Hepatocyte (in vitro differentiated cells): ENCODE measurements around the gene TRMT1L. TPM values are rescaled to one million over a fixed set of nuclear protein-coding genes. Genes with fewer than 3 reads are reported as not detected.

Experiments used
- DNase-seq: peaks from one replicate; pipeline ENCODE4 v3.0.0-alpha.2; 2016; ENCODE audit warnings: low spot score
- H2AFZ ChIP-seq: fragments of 200-600 bp; sonication (generic); 2 replicates; pipeline ENCODE4 v1.6.0; 2016; ENCODE audit warnings: antibody characterized with exemption, mild to moderate bottlenecking
- H3K27ac ChIP-seq: fragments of 200-600 bp; sonication (generic); 2 replicates; pipeline ENCODE4 v1.5.1; 2016; ENCODE audit warnings: mild to moderate bottlenecking
- H3K27me3 ChIP-seq: fragments of 200-600 bp; sonication (generic); 2 replicates; pipeline ENCODE4 v1.6.1; 2016
- H3K36me3 ChIP-seq: fragments of 200-600 bp; sonication (generic); replicated peaks from 2 replicates; pipeline ENCODE4 v1.5.1; 2016; ENCODE audit warnings: low read depth; ENCODE audit not compliant: insufficient read depth
- H3K4me1 ChIP-seq: fragments of 200-600 bp; sonication (generic); 2 replicates; pipeline ENCODE4 v1.5.1; 2016; ENCODE audit warnings: mild to moderate bottlenecking, moderate library complexity; ENCODE audit not compliant: insufficient read depth
- H3K4me2 ChIP-seq: fragments of 200-600 bp; sonication (generic); 2 replicates; pipeline ENCODE4 v1.6.0; 2016
- H3K4me3 ChIP-seq: fragments of 200-600 bp; sonication (generic); 2 replicates; pipeline ENCODE4 v1.5.1; 2016; ENCODE audit warnings: mild to moderate bottlenecking
- H3K79me2 ChIP-seq: fragments of 200-600 bp; sonication (generic); 2 replicates; pipeline ENCODE4 v1.6.0; 2017; ENCODE audit warnings: mild to moderate bottlenecking
- H3K9me2 ChIP-seq: fragments of 200-600 bp; sonication (generic); replicated peaks from 2 replicates; pipeline ENCODE4 v1.6.0; 2017; ENCODE audit warnings: mild to moderate bottlenecking; ENCODE audit not compliant: insufficient read depth
- H3K9me3 ChIP-seq: fragments of 200-600 bp; sonication (generic); 2 replicates; pipeline ENCODE4 v1.5.1; 2016; ENCODE audit warnings: low read depth, mild to moderate bottlenecking
- H4K20me1 ChIP-seq: fragments of 200-600 bp; sonication (generic); 2 replicates; pipeline ENCODE4 v1.6.0; 2016; ENCODE audit warnings: mild to moderate bottlenecking; ENCODE audit not compliant: insufficient read depth, poor library complexity, severe bottlenecking
- EZH2 ChIP-seq: fragments of 200-600 bp; sonication (generic); IDR thresholded peaks from 2 replicates; pipeline ENCODE4 v1.6.1; 2016; ENCODE audit warnings: antibody characterized with exemption, mild to moderate bottlenecking, borderline replicate concordance
- EZH2phosphoT487 ChIP-seq: fragments of 200-600 bp; sonication (generic); IDR thresholded peaks from one replicate; pipeline ENCODE4 v1.6.1; 2018; ENCODE audit warnings: antibody characterized with exemption, mild to moderate bottlenecking, low read depth, moderate library complexity; ENCODE audit not compliant: unreplicated experiment, severe bottlenecking
- WGBS: methylation state at CpG from one replicate; pipeline ENCODE4 v1.1.6; 2016; ENCODE audit warnings: low lambda C conversion rate; ENCODE audit errors: missing lambda C conversion rate; 5-methylcytosine and 5-hydroxymethylcytosine counted together
- polyA plus RNA-seq: library from polyadenylated mRNA; unstranded; fragments of >200 nt; fragmentation: Nextera tagmentation; extraction: Ambion mirVana; gene quantifications from 2 replicates; pipeline ENCODE4 v1.2.1, GENCODE V29; 2016
- total RNA-seq: library from RNA; depleted of rRNA; stranded (reverse); fragments of >200 nt; gene quantifications from 2 replicates; pipeline ENCODE4 v1.2.3, GENCODE V29; 2014
- TF ChIP-seq, protein P1 (sequence below): fragments of 200-600 bp; sonication (generic); IDR thresholded peaks from 2 replicates; pipeline ENCODE4 v1.5.1; 2016; ENCODE audit warnings: antibody characterized with exemption, mild to moderate bottlenecking; ENCODE audit not compliant: poor library complexity

TRMT1L gene
- total and polyA plus RNA-seq, 2 experiments from 2014 or later: 12.3 to 23.1 TPM

DNA sequence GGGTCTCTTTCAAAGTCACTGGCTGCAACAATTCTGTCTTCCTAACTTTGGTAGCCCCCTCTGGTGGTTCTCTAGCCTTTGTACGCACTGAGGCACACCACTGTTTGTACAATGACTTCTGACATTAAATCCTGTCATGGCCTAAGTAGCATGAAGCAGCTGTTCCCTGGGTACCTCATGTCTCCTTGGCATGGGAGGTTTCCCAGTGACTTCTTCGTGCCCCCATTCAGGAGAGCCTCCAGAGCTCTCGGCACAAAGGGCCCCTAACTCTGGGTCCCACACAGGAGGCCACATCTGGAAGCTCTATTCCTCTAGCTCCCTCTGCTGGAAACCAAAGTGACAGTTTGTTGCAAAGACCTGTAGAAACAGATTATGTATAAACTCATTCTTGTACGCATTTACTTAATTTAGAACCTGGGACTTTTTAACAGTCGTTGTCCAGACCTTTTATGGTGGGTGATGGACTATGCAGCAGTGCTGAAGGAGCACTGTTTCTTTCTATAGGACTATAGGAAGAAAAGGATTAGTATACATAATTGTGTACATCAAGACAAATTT is 13.6 kb upstream of the TRMT1L start:
- Histone ChIP-seq H3K9me2 (no peaks in the 10 kb centered on the region), H3K79me2 (no peaks in the 10 kb centered on the region), H2AFZ (no peak overlapping the region), H3K4me2 (no peak overlapping the region), H3K27me3 (no peaks in the 10 kb centered on the region), H3K9me3 (no peaks in the 10 kb centered on the region), H3K4me1 (no peaks in the 10 kb centered on the region), H4K20me1 (no peaks in the 10 kb centered on the region), H3K4me3 (no peak overlapping the region), H3K27ac (no peak overlapping the region), H3K36me3 (no peaks in the 10 kb centered on the region)
- TF ChIP-seq EZH2phosphoT487 (no peak), EZH2 (no peak)
- TF ChIP-seq, protein P1, sequence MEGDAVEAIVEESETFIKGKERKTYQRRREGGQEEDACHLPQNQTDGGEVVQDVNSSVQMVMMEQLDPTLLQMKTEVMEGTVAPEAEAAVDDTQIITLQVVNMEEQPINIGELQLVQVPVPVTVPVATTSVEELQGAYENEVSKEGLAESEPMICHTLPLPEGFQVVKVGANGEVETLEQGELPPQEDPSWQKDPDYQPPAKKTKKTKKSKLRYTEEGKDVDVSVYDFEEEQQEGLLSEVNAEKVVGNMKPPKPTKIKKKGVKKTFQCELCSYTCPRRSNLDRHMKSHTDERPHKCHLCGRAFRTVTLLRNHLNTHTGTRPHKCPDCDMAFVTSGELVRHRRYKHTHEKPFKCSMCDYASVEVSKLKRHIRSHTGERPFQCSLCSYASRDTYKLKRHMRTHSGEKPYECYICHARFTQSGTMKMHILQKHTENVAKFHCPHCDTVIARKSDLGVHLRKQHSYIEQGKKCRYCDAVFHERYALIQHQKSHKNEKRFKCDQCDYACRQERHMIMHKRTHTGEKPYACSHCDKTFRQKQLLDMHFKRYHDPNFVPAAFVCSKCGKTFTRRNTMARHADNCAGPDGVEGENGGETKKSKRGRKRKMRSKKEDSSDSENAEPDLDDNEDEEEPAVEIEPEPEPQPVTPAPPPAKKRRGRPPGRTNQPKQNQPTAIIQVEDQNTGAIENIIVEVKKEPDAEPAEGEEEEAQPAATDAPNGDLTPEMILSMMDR: peak; percentile 75
- 19% methylated on average over 5 of the region's 5 CpGs for WGBS
- DNase-seq: peak; percentile 79

DNA sequence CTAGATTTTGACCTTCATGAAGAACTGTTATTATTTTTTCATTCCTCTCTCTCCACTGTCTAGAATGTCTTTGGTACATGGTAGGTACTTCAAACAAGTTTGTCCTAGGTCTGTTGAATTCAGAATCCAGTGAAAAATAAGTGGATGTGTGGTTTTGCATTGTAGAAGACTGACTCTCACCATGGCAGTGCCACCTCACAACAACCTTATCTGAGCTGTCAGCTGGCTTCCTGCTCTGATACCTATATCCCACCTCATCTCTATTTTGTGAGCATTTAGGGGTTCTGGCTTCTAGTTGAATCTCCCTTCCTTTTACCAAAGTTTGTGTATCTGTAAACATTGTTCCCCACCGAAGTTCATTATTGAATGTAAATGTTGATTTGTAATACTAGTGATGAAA is 9.4 kb upstream of the TRMT1L start:
- Histone ChIP-seq H2AFZ (no peak overlapping the region), H3K9me2 (no peaks in the 10 kb centered on the region), H3K4me1 (no peaks in the 10 kb centered on the region), H3K36me3 (no peaks in the 10 kb centered on the region), H3K4me2 (no peak overlapping the region), H3K79me2 (no peaks in the 10 kb centered on the region), H3K27ac (no peak overlapping the region), H4K20me1 (no peaks in the 10 kb centered on the region), H3K9me3 (no peaks in the 10 kb centered on the region), H3K27me3 (no peaks in the 10 kb centered on the region), H3K4me3 (no peak overlapping the region)
- DNase-seq: no peak
- WGBS: 81% methylated on average over 1 of the region's 1 CpG
- TF ChIP-seq, protein P1: no peak
- TF ChIP-seq EZH2 (no peak), EZH2phosphoT487 (no peak)

DNA sequence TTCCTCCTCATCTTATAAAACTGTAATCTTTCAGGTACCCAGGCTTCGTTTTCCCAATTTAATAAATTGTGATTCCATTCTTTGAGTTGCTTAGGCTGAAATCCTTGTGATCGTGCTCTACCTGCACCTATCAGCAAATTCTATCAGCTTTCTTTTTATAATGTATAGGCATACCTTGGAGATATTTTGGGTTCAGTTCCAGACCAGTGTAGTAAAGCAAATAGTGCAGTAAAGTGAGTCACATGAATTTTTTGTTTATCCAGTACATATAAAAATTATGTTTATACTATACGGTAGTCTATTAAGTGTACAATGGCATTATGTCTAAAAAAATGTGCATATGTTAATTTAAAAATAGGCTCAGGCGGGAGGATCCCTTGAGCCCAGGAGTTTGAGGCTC is 5.7 kb upstream of the TRMT1L start:
- Histone ChIP-seq H3K27me3 (no peaks in the 10 kb centered on the region), H3K4me1 (peaks cover 5% of the 10 kb centered on the region), H3K27ac (no peak overlapping the region), H3K9me2 (no peaks in the 10 kb centered on the region), H3K36me3 (no peaks in the 10 kb centered on the region), H3K9me3 (no peaks in the 10 kb centered on the region), H3K4me2 (no peak overlapping the region), H2AFZ (no peak overlapping the region), H3K79me2 (peaks cover 16% of the 10 kb centered on the region), H4K20me1 (no peaks in the 10 kb centered on the region), H3K4me3 (no peak overlapping the region)
- TF ChIP-seq EZH2phosphoT487: no peak
- no peak for TF ChIP-seq EZH2
- TF ChIP-seq, protein P1: no peak
- no peak for DNase-seq
- 97% methylated on average over 4 of the region's 4 CpGs for WGBS
